Tibial nerve (tissue), 4 donors: Measurements from ENCODE around the gene TTC31. TPM values are rescaled to one million over a fixed set of nuclear protein-coding genes. Genes with fewer than 3 reads are reported as not detected.

Source experiments
- DNase-seq, 2 donors: peaks; one replicate each; pipeline ENCODE4 v3.0.0-alpha.2; 2019; ENCODE audit warnings: low spot score in 2 of 2
- H3K27ac ChIP-seq, 4 donors: fragments of 200-600 bp; sonication (generic) in 3 of 4; one replicate each; pipeline ENCODE4 v1.5.1; 2017 to 2019; ENCODE audit warnings: mild to moderate bottlenecking in 1 of 4
- H3K27me3 ChIP-seq, 2 donors: fragments of 200-600 bp; sonication (generic) in 1 of 2; one replicate each; pipeline versions ENCODE4 v1.5.1 to v1.6.0; 2017 to 2019
- H3K36me3 ChIP-seq, 3 donors: fragments of 200-600 bp; sonication (generic); one replicate each; pipeline ENCODE4 v1.5.1; 2018 to 2019
- H3K4me1 ChIP-seq, 4 donors: fragments of 200-600 bp; sonication (generic) in 3 of 4; one replicate each; pipeline ENCODE4 v1.5.1; 2017 to 2019
- H3K4me3 ChIP-seq, 4 donors: fragments of 200-600 bp; sonication (generic) in 3 of 4; one replicate each; pipeline ENCODE4 v1.5.1; 2017 to 2019; ENCODE audit warnings: mild to moderate bottlenecking in 1 of 4, moderate library complexity in 1 of 4
- H3K9me3 ChIP-seq, 4 donors: fragments of 200-600 bp; sonication (generic) in 3 of 4; one replicate each; pipeline ENCODE4 v1.5.1; 2017 to 2019
- EP300 ChIP-seq, 2 donors: sonication (generic); formaldehyde crosslinking; IDR thresholded peaks; one replicate each; pipeline ENCODE4 v1.6.1; 2017; ENCODE audit warnings: antibody characterized with exemption in 2 of 2, mild to moderate bottlenecking in 1 of 2
- POLR2A ChIP-seq, 2 donors: fragments of 450-650 bp; IDR thresholded peaks; one replicate each; pipeline ENCODE4 v1.6.1; 2017; ENCODE audit warnings: antibody characterized with exemption in 2 of 2, mild to moderate bottlenecking in 2 of 2, moderate library complexity in 2 of 2
- WGBS, 2 donors: methylation state at CpG; one replicate each; pipeline ENCODE4 v1.1.5; 2018; 5-methylcytosine and 5-hydroxymethylcytosine counted together
- total RNA-seq, 4 donors: library from RNA; depleted of rRNA; stranded (reverse); fragments of >200 nt; gene quantifications; one replicate each; pipeline ENCODE4 v1.1.0, GENCODE V29; 2016
- TF ChIP-seq, protein P1 (sequence below), 5 experiments: fragments of 200-600 bp in 3 of 5; fragments of 450-650 bp in 2 of 5; sonication (generic) in 3 of 5; IDR thresholded peaks; one replicate each; pipeline ENCODE4 v1.5.1; 2016 to 2019; ENCODE audit warnings: antibody characterized with exemption in 5 of 5, mild to moderate bottlenecking in 3 of 5, moderate library complexity in 2 of 5

TTC31 gene
- total RNA-seq, 4 donors from 2014 or later, result 14.6 to 43.3 (median 36.4) TPM

DNA sequence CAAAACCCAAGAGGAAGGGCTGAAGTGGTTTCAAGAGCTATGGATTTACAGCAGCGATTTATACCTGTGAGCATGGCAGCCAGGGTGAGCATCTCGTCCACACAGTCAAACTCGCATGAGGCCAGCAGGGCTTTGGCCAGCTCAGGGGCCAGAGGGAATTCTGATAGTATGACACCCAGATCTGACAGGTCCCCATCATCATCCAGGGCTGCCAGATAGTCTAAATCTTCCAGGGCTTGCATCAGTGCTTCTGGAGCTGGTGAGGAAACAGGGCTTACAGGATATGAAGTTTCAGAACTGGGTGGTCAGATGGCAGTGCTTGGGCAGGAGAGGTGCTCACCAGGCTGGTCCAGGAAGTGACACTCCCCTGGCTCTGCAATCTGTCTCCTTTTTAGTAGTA lies 39.6 kb downstream of the TTC31 start:
- peaks cover 0 to under 1% (median 0%) of the 10 kb centered on the region in 4 donors for H3K4me1 ChIP-seq
- H3K4me3 ChIP-seq, result no peak overlapping the region
- TF ChIP-seq POLR2A (IDR thresholded peaks at IDR 0.05) (no peak), EP300 (IDR thresholded peaks at IDR 0.05) (no peak)
- TF ChIP-seq, protein P1, sequence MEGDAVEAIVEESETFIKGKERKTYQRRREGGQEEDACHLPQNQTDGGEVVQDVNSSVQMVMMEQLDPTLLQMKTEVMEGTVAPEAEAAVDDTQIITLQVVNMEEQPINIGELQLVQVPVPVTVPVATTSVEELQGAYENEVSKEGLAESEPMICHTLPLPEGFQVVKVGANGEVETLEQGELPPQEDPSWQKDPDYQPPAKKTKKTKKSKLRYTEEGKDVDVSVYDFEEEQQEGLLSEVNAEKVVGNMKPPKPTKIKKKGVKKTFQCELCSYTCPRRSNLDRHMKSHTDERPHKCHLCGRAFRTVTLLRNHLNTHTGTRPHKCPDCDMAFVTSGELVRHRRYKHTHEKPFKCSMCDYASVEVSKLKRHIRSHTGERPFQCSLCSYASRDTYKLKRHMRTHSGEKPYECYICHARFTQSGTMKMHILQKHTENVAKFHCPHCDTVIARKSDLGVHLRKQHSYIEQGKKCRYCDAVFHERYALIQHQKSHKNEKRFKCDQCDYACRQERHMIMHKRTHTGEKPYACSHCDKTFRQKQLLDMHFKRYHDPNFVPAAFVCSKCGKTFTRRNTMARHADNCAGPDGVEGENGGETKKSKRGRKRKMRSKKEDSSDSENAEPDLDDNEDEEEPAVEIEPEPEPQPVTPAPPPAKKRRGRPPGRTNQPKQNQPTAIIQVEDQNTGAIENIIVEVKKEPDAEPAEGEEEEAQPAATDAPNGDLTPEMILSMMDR (IDR thresholded peaks at IDR 0.05), result no peak
- H3K27me3 ChIP-seq, result peaks cover 0 to 37% of the 10 kb centered on the region in 2 donors
- WGBS, 2 donors, result 79 to 80% methylated on average over 3 of the region's 3 CpGs
- no peak overlapping the region for H3K27ac ChIP-seq
- peaks cover 0 to 31% (median 12%) of the 10 kb centered on the region in 3 donors for H3K36me3 ChIP-seq
- no peaks in the 10 kb centered on the region for H3K9me3 ChIP-seq
- DNase-seq, result no peak

DNA sequence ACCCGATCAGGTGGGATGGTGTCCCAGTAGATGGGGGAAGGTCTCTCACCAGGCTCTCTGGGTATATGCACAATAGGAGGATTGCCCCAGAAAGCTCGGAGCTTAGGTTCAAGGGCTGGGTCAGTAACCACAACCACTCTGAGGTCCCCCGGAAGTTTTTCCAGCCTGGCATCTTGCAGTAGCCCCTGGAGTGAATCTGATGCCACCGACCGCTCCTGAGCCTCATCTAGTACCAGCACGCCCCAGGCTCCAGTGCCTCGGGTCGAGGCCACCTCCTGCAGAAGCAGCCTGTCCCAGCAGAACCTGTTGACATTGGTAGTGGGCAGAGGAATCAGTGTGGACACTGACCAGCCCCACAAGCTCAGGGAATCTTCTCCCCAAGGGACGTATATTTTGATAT lies 41.1 kb downstream of the TTC31 start:
- Histone ChIP-seq H3K9me3 (no peaks in the 10 kb centered on the region), H3K27ac (no peak overlapping the region), H3K4me3 (no peak overlapping the region), H3K36me3 (peaks cover 0 to 42% (median 12%) of the 10 kb centered on the region in 3 donors), H3K27me3 (peaks cover 0 to 22% of the 10 kb centered on the region in 2 donors), H3K4me1 (peaks cover 0 to 15% (median 10%) of the 10 kb centered on the region in 4 donors)
- TF ChIP-seq EP300 (IDR thresholded peaks at IDR 0.05) (no peak), POLR2A (IDR thresholded peaks at IDR 0.05) (no peak)
- TF ChIP-seq, protein P1 (IDR thresholded peaks at IDR 0.05), result no peak
- no peak for DNase-seq
- 81 to 83% methylated on average over 9 of the region's 9 CpGs for WGBS, 2 donors

DNA sequence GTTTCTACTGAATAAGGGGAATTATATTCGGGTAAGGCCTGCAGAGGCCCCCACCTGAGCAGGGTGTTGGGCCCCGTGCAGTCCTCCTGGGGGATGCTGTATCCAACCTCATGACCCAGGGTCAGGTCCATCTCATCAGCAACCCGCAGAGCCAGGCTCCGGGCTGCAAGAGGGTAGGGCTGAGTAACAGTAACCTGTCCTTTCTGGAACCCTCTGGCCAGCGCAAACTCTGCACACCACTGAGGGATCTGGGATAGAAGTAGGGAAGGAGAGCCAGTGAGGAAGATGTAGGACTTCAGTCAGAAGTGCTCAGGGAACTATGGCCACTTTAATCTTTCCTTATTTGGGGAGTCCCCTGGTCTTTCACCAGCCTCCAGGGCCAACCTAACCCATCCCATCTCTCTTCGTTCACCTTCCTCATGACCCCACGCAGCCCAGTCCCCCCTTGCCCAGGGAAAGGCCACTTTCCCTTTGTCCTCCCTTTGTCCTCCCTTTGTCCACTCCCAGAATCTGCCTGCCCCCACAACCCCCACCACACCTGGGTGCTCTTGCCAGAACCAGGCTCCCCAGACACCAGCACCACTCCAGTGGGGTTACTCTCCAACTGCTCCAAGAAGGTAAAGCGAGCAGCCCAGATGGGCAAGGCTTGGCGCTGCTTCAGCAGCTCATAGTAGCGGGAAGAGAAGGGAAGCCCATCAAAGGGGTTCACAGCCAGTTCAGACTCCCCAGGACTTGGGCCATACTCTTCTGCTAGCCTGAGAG lies 42.3 kb downstream of the TTC31 start:
- no peak overlapping the region for H3K4me3 ChIP-seq
- no peaks in the 10 kb centered on the region for H3K9me3 ChIP-seq
- H3K36me3 ChIP-seq, result peaks cover 0 to 42% (median 12%) of the 10 kb centered on the region in 3 donors
- WGBS, 2 donors, result 86 to 90% methylated on average over 10 of the region's 10 CpGs
- H3K27me3 ChIP-seq, result peaks cover 0 to 11% of the 10 kb centered on the region in 2 donors
- TF ChIP-seq EP300 (IDR thresholded peaks at IDR 0.05) (no peak), POLR2A (IDR thresholded peaks at IDR 0.05) (no peak)
- TF ChIP-seq, protein P1 (IDR thresholded peaks at IDR 0.05), result no peak
- H3K27ac ChIP-seq, result no peak overlapping the region
- H3K4me1 ChIP-seq, result peaks cover 0 to 17% (median 10%) of the 10 kb centered on the region in 4 donors
- no peak for DNase-seq

DNA sequence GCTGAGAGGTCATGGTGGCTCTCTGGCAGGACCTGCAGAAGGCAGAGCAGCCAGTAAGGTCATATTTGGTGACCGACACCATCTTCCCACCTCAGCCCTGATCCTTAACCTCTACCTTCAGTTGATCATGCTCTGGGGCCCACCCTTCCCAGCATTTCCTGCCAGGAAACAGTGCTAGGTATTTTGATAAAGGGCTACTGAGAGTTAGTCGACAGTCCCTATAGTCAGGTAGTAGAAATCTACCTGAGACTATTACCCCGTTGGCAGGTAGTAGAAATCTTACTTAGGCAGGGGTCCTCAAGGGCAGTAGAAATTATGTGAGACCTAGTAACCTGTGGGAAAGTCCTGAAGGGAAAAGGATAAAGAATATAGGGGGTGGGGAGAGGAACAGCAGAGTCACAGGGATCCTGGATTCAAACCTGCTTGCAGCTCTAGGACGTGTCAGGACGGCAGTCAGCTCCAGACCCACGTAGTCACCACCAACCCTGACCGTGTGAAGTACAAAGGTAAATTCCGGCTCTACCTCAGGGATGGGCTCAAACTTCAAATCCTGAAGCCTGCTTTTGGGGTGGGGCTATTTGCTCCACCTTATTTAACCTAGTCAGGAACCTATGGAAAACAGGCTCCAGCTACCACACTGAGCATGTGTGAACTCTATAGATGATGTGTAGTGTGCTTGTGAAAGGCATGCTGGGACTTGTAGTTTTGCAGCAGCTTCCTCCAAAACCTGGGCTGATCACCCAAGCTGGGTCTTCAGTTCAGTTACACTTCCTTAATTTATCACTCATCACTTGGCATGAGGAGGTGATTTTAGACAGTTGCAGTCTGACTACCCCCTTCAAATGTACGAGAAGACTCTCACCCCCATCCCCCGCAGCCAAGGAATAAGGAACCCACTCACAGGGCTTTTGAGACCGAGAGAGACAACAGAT lies 43.1 kb downstream of the TTC31 start, which contains the start of gene DQX1:
Gene DQX1 (minus strand): TSS at position 515 of the 932 bp plus-strand sequence. CDS start 502 bp downstream, at position 13.
- peaks cover 0 to 22% (median 14%) of the 10 kb centered on the region in 4 donors for H3K4me1 ChIP-seq
- 83 to 87% methylated on average over 11 of the region's 11 CpGs for WGBS, 2 donors
- no peak within 1 kb of the TSS for H3K4me3 ChIP-seq
- H3K36me3 ChIP-seq, result peaks cover 0 to 42% (median 12%) of the 10 kb centered on the region in 3 donors
- TF ChIP-seq POLR2A (IDR thresholded peaks at IDR 0.05) (no peak), EP300 (IDR thresholded peaks at IDR 0.05) (no peak)
- TF ChIP-seq, protein P1 (IDR thresholded peaks at IDR 0.05), result no peak
- DNase-seq, result no peak
- peaks cover 0 to 2% of the 10 kb centered on the region in 2 donors for H3K27me3 ChIP-seq
- no peak within 1 kb of the TSS for H3K27ac ChIP-seq
- H3K9me3 ChIP-seq, result no peaks in the 10 kb centered on the region
